GM18505 (cell line): ENCODE measurements around the gene KMT2A.

Experiments used
- ATAC-seq: cut with Tn5 transposase; IDR thresholded peaks from one replicate; pipeline ENCODE4 v1.9.1; 2021; ENCODE audit not compliant: unreplicated experiment
- POLR2A ChIP-seq: IDR thresholded peaks from 4 replicates; pipeline ENCODE4 v1.6.1; 2011; ENCODE audit warnings: borderline replicate concordance; ENCODE audit not compliant: insufficient read depth, insufficient read length; ENCODE audit errors: extremely low read depth

The KMT2A gene

GRCh38 chr11:118417801-118418200, 18.5 kb upstream of the KMT2A start:
- no peak for ATAC-seq
- TF ChIP-seq POLR2A: no peak

DNA sequence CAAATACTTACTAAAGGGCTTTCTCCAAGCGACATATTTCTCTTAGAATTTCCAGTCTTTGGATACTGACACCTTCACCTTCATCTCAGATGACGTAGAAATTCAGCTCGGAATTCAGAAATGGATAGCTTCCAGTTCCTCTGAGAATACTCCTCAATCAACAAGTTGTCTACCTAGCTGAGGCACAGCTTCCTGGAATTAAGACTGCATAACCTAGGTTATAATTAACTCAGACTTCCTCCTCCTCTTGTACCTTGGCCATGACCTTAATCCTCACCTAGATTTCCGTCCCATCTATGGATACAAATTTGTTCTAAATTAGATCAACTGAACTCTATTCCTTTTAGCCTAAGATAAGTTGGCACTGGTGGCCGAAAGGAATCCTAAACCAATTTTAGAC, 17.5 kb upstream of the KMT2A start:
- no peak for TF ChIP-seq POLR2A
- no peak for ATAC-seq

DNA sequence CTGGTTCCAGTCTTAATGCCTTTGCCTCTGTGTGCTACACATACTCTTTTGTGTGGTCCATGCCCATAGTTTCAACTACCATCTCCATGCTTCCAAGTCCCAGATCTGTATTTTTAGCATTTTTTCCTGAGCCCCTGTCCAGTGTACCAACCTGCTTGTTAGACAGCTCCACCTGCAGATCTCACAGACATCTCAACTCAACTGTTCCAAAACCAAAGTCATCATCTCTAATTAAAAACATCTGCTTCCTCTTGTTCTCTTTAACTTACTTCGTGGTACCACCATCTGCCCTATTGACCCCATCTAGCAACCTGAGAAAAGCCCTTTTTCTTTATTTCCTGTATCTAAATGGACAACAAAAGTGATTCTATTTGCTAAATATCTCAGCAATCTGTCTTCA, 8.6 kb upstream of the KMT2A start:
- no peak for TF ChIP-seq POLR2A
- no peak for ATAC-seq

DNA sequence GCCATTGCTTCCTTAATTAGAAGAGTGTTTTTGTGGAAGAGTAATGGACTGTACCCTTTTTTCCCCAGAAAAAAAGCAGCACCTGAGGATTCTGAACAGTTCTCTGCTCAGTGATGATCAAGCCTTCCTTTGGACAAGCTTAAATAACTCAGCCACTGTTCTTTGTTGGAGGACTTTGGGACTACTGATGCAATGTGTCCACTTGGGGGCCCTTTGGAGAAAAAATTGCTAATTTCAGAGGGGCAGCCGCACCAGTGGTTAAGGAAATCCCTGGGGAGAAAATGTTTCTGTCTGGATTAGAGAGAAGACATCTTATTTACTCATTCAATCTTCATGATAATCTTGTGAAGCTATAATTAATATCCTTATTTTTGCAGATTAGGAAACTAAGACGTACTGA, 5.3 kb upstream of the KMT2A start:
- TF ChIP-seq POLR2A: no peak
- no peak for ATAC-seq

- no peak for TF ChIP-seq POLR2A
- ATAC-seq: no peak
Measured at GRCh38 chr11:118434123-118434552, 2.2 kb upstream of the KMT2A start.

DNA sequence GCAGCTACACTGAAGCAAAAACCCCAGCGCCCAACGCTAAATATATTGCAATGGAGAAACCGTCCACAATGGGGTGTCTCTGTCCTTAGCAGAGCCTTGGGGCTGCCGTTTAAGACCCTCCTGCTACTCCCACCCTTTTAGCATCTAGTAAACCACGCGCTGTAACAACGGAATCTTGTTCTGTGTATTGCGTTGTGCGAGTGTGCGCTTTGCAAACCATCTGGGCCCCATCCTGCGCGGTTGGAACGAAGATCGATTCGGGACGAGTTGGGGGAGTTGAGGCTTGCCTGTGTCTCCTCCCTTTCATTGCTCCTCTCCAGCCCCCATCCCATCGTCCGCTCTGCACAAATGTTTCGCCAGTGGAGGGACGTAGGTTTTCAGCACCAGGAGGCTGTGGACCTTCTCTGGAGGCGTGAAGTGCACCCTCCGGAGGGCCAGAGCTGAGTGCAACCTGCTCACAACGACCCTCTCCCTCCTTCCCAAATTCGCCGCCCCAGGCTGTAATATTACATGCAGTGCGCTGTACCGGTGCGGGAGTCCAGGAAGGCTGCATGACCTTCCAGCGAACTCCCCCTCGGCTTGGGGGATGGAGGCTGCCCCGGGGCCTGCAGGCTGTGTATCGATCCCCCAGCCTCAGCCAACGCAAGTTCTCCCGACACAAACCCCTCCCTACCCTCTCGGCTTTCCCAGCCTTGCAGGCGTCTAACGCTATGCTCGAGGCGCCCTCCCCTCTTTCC, 1.6 kb upstream of the KMT2A start:
- no peak for ATAC-seq
- no peak for TF ChIP-seq POLR2A

DNA sequence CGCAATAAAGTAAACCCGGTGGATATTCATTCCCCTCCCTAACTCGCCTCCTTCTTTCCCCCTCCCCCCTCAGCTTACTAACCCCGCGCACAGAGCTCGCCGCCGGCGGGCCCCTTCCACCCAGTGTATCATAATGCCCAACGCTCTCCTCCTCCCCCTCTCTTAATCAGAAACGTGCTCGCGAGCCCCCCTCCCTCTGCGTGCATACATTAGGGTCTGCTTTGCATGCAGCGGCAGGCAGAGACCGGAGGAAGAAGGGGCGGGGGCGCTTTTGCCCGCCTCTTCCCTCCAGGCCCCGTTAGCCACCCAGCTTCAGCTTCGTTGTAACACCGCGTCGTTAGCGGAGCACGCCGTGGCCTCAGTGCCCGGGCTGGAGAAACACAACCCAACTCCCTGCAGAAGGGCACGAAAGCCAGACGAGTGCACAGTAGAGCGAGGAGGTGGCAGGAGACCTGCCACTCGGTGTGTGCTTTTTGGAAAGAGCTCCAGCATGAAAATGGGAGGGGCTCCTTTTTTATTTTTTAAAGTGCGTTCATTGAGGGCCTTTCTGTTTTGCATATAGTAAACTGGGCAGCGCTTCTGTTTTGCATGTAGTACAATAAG, 901 bp upstream of the KMT2A start:
- peak; percentile 39 for TF ChIP-seq POLR2A
- ATAC-seq: peak; percentile 16

GRCh38 chr11:118436639-118437207, 431 bp downstream of the KMT2A start:
- no peak for TF ChIP-seq POLR2A
- ATAC-seq: peak; percentile 22

- ATAC-seq: no peak
- TF ChIP-seq POLR2A: no peak
Measured at GRCh38 chr11:118437208-118438125, 1.2 kb downstream of the KMT2A start.

GRCh38 chr11:118438314-118438931, 2.1 kb downstream of the KMT2A start:
- no peak for TF ChIP-seq POLR2A
- ATAC-seq: no peak

- no peak for ATAC-seq
- TF ChIP-seq POLR2A: no peak
Measured at GRCh38 chr11:118439646-118440045, 3.4 kb downstream of the KMT2A start.

DNA sequence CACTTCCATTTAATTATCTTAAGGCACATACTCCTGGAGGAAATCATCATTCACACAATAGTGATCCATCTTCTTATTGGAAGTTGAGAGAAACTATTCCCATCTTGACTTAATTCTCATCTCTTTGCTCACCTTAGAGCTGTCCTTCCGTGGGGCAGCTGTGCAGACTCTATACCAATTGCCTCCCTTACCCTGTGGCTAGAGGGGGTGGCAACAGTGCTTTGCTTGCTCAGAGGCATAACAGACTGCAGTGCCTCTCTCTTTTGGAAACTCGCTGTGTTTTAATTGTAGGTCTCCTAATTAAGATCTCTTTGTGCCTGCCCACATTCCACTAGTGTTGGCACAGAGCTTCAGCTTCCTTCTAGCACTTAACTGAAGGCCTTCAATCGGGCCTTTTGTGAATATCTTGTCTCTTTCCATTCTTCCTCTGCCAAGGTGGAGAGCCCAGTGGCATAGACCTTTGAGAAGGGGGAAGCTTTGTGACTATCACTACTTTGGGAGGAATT, 5.5 kb downstream of the KMT2A start:
- TF ChIP-seq POLR2A: no peak
- no peak for ATAC-seq

DNA sequence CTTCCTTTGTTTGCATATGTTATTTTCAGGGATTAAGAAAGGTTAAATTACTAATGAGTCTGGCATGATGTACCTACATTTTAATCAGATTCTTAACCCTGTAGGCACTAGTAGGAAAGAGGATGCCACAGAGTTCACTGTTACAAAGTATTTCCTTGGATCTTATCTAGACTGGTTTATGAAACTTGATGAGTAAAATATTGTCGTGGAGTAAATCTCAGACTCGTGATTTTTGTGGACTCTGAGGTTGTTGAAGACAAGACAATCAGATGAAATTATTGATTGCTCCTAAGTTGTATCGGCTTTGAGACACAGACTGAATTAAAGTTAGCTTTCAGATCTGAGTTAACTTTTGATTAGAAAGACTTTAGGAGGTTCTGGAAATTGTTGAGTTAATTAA, 6.0 kb downstream of the KMT2A start:
- no peak for TF ChIP-seq POLR2A
- ATAC-seq: no peak

DNA sequence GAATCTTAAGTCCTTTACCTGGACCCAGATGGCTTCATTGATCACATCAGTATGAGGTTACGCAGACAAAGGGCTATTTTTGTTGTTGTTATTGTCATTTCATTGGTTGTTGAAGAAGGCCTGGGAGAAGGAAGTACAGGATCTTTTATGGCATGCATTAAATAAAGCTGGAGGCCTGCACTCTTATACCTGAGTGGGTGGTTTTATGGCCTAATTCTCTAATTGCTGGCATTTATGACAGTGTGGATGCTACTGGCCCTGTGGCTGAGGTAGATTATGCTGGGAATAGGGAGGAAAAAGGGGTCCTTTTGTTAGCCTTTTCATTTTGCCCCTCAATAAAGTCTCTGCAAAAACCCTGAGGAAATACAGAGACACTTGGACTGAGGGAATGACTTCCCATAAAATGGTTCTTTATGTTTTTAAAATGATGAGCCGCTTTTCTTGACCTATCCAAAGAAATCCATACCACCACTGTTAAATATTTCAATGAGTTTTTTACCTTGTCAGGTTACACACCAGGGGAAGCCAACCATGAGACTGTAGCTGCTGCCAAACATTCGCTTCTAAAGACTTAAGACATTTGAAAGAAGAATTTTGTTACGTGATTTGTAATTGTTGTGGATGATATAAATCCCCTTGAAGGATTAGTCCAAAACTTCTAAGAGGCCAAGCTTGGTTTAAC, 6.8 kb downstream of the KMT2A start:
- ATAC-seq: no peak

More for the DNA sequence above, 6.8 kb downstream of the KMT2A start:
- no peak for TF ChIP-seq POLR2A
